ENCODE results near the gene CNGA1. TPM values are rescaled to one million over a fixed set of nuclear protein-coding genes. Genes with fewer than 3 reads are reported as not detected.

Gene CNGA1
- total RNA-seq, 4 donors from 2014 or later: 0.34 to 1.8 (median 0.94) TPM; not detected in 1

- Histone ChIP-seq H3K9me3 (no peaks in the 10 kb centered on the region), H3K4me1 (peaks cover 0 to 4% of the 10 kb centered on the region in 2 donors), H3K27ac (no peak overlapping the region), H3K27me3 (no peaks in the 10 kb centered on the region), H3K36me3 (no peaks in the 10 kb centered on the region), H3K4me3 (replicated peaks in 1 of 3) (no peak overlapping the region)
- intact Hi-C loops (cut with DNase I): no loop called here
- no peak for DNase-seq
- 74 to 82% methylated on average over 2 of the region's 2 CpGs for WGBS, 2 donors
- TF ChIP-seq, protein P1, sequence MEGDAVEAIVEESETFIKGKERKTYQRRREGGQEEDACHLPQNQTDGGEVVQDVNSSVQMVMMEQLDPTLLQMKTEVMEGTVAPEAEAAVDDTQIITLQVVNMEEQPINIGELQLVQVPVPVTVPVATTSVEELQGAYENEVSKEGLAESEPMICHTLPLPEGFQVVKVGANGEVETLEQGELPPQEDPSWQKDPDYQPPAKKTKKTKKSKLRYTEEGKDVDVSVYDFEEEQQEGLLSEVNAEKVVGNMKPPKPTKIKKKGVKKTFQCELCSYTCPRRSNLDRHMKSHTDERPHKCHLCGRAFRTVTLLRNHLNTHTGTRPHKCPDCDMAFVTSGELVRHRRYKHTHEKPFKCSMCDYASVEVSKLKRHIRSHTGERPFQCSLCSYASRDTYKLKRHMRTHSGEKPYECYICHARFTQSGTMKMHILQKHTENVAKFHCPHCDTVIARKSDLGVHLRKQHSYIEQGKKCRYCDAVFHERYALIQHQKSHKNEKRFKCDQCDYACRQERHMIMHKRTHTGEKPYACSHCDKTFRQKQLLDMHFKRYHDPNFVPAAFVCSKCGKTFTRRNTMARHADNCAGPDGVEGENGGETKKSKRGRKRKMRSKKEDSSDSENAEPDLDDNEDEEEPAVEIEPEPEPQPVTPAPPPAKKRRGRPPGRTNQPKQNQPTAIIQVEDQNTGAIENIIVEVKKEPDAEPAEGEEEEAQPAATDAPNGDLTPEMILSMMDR (IDR thresholded peaks at IDR 0.05): no peak
- TF ChIP-seq POLR2A (IDR thresholded peaks at IDR 0.05): no peak
Measured at GRCh38 chr4:48037117-48037462, 20.6 kb upstream of the CNGA1 start.

- no peak overlapping the region for H3K27ac ChIP-seq
- TF ChIP-seq, protein P1 (IDR thresholded peaks at IDR 0.05): no peak
- no peak for TF ChIP-seq POLR2A (IDR thresholded peaks at IDR 0.05)
- peaks cover 0 to 4% of the 10 kb centered on the region in 2 donors for H3K4me1 ChIP-seq
- no peak overlapping the region for H3K4me3 ChIP-seq (replicated peaks in 1 of 3)
- DNase-seq: no peak
- no peaks in the 10 kb centered on the region for H3K27me3 ChIP-seq
- 47 to 58% methylated on average over 3 of the region's 3 CpGs for WGBS, 2 donors
- no peaks in the 10 kb centered on the region for H3K9me3 ChIP-seq
- intact Hi-C loops (cut with DNase I): no loop called here
- H3K36me3 ChIP-seq: no peaks in the 10 kb centered on the region
Measured at GRCh38 chr4:48035952-48036351, 19.5 kb upstream of the CNGA1 start.

DNA sequence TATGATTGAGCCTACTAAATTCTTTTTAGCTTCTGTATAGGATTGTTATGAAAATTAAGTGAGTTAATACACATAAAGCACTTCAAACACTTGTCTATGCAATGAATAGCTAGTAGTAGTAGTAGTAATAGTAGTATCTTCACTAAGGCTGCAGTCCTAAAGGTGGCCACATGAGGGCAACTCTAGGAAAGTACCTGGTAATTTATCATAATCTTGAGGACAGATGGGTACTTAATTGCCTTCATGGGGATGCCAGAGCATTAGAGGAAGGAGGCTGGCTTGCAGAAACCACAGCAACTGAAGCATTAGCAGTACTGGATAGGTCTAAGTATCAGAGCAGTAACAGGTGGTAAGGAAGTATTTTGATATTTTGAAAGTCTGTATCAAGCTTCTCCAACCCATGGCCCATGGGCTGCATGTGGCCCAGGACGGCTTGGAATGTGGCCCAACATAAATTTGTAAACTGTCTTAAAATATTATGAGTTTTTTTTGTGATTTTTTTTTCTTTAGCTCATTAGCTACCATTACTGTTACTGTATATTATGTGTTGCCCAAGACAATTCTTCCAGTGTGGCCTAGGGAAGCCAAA lies 17.4 kb upstream of the CNGA1 start:
- TF ChIP-seq POLR2A (IDR thresholded peaks at IDR 0.05): no peak
- TF ChIP-seq, protein P1 (IDR thresholded peaks at IDR 0.05): peak in 3 of 6 experiments; percentile 46 to 48 (median 47)
- Histone ChIP-seq H3K4me3 (replicated peaks in 1 of 3) (no peak overlapping the region), H3K4me1 (peaks cover 0 to 4% of the 10 kb centered on the region in 2 donors), H3K27me3 (no peaks in the 10 kb centered on the region), H3K9me3 (no peaks in the 10 kb centered on the region), H3K27ac (no peak overlapping the region), H3K36me3 (no peaks in the 10 kb centered on the region)
- WGBS, 2 donors: 85 to 93% methylated on average over 1 of the region's 1 CpG
- intact Hi-C loops (cut with DNase I): no loop called here
- peak; percentile 32 to 42 for DNase-seq

GRCh38 chr4:48033412-48033811 lies 16.9 kb upstream of the CNGA1 start:
- Histone ChIP-seq H3K27me3 (no peaks in the 10 kb centered on the region), H3K36me3 (no peaks in the 10 kb centered on the region), H3K4me3 (replicated peaks in 1 of 3) (no peak overlapping the region), H3K27ac (no peak overlapping the region), H3K9me3 (no peaks in the 10 kb centered on the region), H3K4me1 (peaks cover 0 to 4% of the 10 kb centered on the region in 2 donors)
- TF ChIP-seq POLR2A (IDR thresholded peaks at IDR 0.05): no peak
- TF ChIP-seq, protein P1 (IDR thresholded peaks at IDR 0.05): no peak
- intact Hi-C loops (cut with DNase I): no loop called here
- no peak for DNase-seq

GRCh38 chr4:48032721-48033120 lies 16.2 kb upstream of the CNGA1 start:
- Histone ChIP-seq H3K36me3 (no peaks in the 10 kb centered on the region), H3K27me3 (no peaks in the 10 kb centered on the region), H3K4me1 (peaks cover 0 to 4% of the 10 kb centered on the region in 2 donors), H3K9me3 (no peaks in the 10 kb centered on the region), H3K4me3 (replicated peaks in 1 of 3) (no peak overlapping the region), H3K27ac (no peak overlapping the region)
- intact Hi-C loops (cut with DNase I): no loop called here
- DNase-seq: no peak
- TF ChIP-seq, protein P1 (IDR thresholded peaks at IDR 0.05): no peak
- TF ChIP-seq POLR2A (IDR thresholded peaks at IDR 0.05): no peak
